ENCODE data around the gene SEMA4B. TPM values are rescaled to one million over a fixed set of nuclear protein-coding genes. Genes with fewer than 3 reads are reported as not detected.
"Not testable (repeated sequence)": the region's sequence is repeated elsewhere in the genome, so short reads cannot be mapped to it uniquely, and the experiment has no call there.

SEMA4B gene
- polyA plus RNA-seq, 1 donor = 9.0 TPM

DNA sequence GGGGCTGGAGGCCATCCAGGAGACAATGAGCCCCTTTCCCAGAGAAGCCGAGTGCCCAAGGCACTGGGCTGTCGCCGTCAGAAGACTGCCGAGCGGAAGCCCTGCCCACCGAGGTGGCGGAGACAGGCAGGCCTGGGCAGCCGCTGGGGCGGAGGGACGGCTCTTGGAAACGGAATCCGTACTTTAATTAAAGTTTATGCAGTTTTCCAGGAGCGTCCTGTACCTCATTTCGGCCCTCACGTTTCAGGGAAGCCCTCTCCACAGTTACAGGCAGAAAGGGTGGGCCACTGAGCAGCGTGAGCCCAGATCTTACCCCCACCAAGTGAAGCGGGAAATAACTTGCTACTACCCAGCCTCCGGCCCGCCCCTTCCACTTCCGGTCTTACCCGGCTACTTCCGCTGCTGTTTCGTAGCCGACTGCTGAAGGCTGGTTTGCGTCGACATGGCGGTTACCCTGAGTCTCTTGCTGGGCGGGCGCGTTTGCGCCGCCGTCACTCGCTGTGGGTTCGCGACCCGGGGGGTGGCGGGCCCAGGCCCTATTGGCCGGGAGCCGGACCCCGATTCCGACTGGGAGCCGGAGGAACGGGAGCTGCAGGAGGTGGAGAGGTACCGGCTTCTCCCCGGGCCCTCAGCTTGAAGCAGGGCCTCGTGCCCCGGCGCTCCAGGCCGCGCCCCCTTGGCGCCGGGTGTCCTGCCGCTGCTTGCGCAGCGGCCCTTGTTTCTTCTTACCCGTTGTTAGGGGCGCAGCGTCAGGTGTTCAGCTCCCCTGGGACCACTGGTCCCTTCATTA is 64.3 kb downstream of the SEMA4B start, which contains the start of gene NGRN:
NGRN (plus strand) TSS at position 402 of the 790 bp plus-strand sequence; CDS start at position 443, 41 bp downstream.
- DNase-seq = peak; percentile 93

DNA sequence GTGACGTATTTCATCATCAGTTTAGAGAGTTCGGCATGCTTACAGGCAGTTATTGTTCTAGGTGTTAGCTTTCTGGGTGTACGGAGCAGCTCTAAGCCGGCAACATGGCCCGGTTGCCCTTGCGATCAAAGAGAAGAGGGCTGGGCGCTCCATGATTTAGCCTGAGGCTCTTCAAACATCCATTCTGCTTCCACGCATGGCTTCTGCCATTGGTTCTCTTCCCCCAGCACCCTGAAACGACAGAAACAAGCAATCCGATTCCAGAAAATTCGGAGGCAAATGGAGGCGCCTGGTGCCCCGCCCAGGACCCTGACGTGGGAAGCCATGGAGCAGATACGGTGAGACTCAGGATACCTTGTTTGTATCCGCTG is 64.9 kb downstream of the SEMA4B start:
- no peak for DNase-seq

DNA sequence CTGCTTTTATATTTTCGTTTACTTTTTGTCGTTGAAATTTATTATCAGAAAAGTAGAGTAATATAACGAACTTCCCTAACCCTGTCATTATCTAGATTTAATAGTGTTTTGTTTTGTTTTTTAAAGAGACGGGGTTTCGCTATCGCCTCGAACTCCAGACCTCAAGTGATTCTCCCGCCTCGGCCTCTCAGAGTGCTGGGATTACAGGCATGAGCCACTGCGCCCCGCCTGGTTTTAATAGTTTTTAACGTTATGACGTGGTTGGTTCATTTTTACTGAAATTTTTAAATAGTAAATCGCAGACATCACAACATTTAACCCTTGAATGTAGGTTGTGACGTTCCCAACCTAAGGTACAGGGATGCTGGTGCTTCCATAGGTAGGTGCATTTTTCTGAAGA is 65.4 kb downstream of the SEMA4B start:
- no peak for DNase-seq

DNA sequence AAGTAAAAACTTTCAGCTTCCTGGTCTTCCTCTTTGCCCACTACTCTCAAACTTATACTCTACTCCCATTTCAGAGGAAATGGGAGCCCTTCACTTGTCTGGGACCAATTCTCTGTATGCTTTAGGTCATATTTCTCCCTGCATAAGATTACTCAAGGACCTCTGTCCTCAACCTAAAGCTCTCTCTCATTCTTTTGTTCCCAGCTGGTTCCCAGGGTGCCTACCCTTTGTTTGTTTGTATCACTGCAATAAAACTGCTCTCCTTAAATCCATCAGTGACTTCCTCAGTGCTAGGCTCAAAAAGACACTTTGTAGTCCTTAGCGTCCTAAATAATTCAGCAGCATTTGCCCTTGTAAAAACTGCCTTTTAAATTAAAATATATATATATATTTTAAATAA is 67.3 kb downstream of the SEMA4B start:
- no peak for DNase-seq

DNA sequence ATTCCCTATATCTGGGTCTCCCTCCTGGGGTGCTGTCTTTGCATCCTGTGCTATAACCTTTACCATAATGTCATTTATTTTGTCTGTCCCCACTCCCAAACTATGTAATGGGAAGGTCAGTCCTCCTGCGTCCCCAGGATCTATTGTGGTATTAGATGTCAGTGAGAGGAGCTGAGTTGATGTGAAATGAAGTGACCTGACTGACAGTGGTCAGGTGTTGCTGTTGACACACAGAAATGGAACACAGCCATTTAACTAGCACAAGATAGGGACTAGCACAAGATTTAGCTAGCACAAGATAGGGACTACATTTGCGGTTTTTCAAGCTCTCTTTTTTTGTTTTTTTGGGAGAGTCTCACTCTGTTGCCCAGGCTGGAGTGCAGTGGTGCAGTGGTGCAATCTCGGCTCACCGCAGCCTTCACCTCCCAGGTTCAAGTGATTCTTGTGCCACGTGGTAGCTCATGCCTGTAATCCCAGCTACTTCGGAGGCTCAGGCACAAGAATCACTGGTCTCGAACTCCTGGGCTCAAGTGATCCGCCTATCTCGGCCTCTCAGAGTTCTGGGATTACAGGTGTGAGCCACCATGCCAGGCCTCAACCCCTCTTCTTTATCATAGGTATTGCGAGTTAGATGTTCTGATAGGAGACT is 69.5 kb downstream of the SEMA4B start:
- no peak for DNase-seq

DNA sequence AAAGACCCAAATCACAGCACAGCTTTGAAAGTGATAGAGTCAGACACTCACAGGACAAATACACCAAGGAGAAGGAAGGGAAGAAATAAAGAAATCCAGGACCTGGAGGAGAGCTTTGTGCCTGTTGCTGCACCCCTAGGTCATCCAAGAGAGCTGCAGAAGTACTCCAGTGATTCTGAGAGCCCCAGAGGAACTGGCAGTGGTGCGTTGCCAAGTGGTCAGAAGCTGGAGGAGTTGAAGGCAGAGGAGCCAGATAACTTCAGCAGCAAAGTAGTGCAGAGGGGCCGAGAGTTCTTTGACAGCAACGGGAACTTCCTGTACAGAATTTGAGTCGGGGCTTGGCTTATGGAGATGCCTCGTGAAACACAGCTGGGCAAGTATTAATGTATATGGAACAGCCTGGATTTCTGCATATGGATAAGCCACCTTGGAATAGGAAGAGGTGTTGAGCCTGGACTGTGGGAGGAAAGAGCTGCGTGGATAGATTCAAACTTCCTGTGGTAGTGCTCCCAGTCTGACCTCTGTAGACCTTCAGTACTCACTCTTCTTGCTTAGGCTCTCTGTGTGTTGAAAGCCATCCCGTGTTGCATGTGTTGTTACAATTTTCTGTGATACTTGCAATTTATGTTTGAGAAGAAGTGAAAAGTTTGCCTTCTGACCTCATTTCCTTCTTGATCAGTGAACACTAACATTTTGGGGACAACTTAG is 70.5 kb downstream of the SEMA4B start:
- no peak for DNase-seq

DNA sequence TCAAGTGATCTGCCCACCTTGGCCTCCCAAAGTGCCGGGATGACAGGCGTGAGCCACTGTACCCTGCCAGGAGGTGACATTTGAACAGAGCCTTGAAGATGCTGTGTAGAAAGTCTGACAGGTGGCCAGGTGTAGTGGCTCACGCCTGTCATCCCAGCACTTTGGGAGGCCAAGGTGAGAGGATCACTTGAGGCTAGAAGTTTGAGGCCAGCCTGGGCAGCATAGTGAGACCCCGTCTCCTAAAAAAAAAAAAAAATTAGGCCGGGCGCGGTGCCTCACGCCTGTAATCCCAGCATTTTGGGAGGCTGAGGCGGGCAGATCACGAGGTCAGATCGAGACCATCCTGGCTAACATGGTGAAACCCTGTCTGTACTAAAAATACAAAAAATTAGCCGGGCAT is 77.3 kb downstream of the SEMA4B start:
- DNase-seq = not testable (repeated sequence)

Other genes starting within 250 kb of the SEMA4B start
- gene ZNF710, start 200.0 kb upstream of the SEMA4B start, polyA plus RNA-seq (ENCODE audit: insufficient read length) = 15.7 TPM
- 292 TPM for gene IDH2, start 98.9 kb upstream of the SEMA4B start, polyA plus RNA-seq (ENCODE audit: insufficient read length)
- 23.1 TPM for gene CIB1, start 32.6 kb downstream of the SEMA4B start, polyA plus RNA-seq (ENCODE audit: insufficient read length)
- gene GDPGP1, start 32.9 kb downstream of the SEMA4B start, polyA plus RNA-seq (ENCODE audit: insufficient read length) = 3.4 TPM
- not detected for gene TTLL13, start 48.2 kb downstream of the SEMA4B start, polyA plus RNA-seq (ENCODE audit: insufficient read length)
- 104 TPM for gene NGRN, start 64.3 kb downstream of the SEMA4B start, polyA plus RNA-seq (ENCODE audit: insufficient read length)
- 3.6 TPM for gene ZNF774, start 151.0 kb downstream of the SEMA4B start, polyA plus RNA-seq (ENCODE audit: insufficient read length)
- 68.8 TPM for gene IQGAP1, start 186.9 kb downstream of the SEMA4B start, polyA plus RNA-seq (ENCODE audit: insufficient read length)

All from hindlimb muscle (tissue), 1 donor.